Measurements from ENCODE around the gene PPP1R10.

- TF ChIP-seq CTCF (IDR thresholded peaks at IDR 0.05 in 4 of 5, conservative IDR thresholded peaks at IDR 0.05 in 1 of 5) (no peak), POLR2A (IDR thresholded peaks at IDR 0.05) (no peak)
Measured at GRCh38 chr6:30657454-30657853, 40.4 kb upstream of the PPP1R10 start.

All from gastrocnemius medialis (tissue), 4 donors.